Effector memory CD4-positive, alpha-beta T cell (primary cell): ENCODE data around the gene RAB22A.

Experiments used
- DNase-seq, 3 donors: peaks; one replicate each; pipeline ENCODE4 v3.0.0-alpha.2; 2020
- H3K27ac ChIP-seq: 2 replicates; pipeline ENCODE4 v1.7.0; 2013; ENCODE audit warnings: mild to moderate bottlenecking, low read length, moderate library complexity; ENCODE audit not compliant: insufficient read depth, poor library complexity, severe bottlenecking
- H3K27me3 ChIP-seq: replicated peaks from 2 replicates; pipeline ENCODE4 v1.7.0; 2013; ENCODE audit warnings: mild to moderate bottlenecking, low read length; ENCODE audit not compliant: insufficient read depth, control insufficient read depth, poor library complexity, severe bottlenecking
- H3K36me3 ChIP-seq: 2 replicates; pipeline ENCODE4 v1.7.0; 2013; ENCODE audit warnings: mild to moderate bottlenecking, low read length, moderate library complexity; ENCODE audit not compliant: control insufficient read depth, insufficient read depth
- H3K4me1 ChIP-seq: 2 replicates; pipeline ENCODE4 v1.7.0; 2013; ENCODE audit warnings: low read length, mild to moderate bottlenecking; ENCODE audit not compliant: control insufficient read depth, insufficient read depth, poor library complexity, severe bottlenecking
- H3K4me3 ChIP-seq: 2 replicates; pipeline ENCODE4 v1.7.0; 2013; ENCODE audit warnings: low read length, low read depth, mild to moderate bottlenecking; ENCODE audit not compliant: insufficient read depth, poor library complexity, severe bottlenecking
- H3K9me3 ChIP-seq: 2 replicates; pipeline ENCODE4 v1.7.0; 2013; ENCODE audit warnings: mild to moderate bottlenecking, low read length, moderate library complexity; ENCODE audit not compliant: control insufficient read depth

The RAB22A gene

GRCh38 chr20:58321205-58321604 lies 11.7 kb downstream of the RAB22A start:
- H3K4me3 ChIP-seq = no peak overlapping the region
- H3K27me3 ChIP-seq = no peaks in the 10 kb centered on the region
- DNase-seq = no peak
- peaks cover 2% of the 10 kb centered on the region for H3K4me1 ChIP-seq
- peaks cover 5% of the 10 kb centered on the region for H3K36me3 ChIP-seq
- H3K9me3 ChIP-seq = no peaks in the 10 kb centered on the region
- no peak overlapping the region for H3K27ac ChIP-seq

DNA sequence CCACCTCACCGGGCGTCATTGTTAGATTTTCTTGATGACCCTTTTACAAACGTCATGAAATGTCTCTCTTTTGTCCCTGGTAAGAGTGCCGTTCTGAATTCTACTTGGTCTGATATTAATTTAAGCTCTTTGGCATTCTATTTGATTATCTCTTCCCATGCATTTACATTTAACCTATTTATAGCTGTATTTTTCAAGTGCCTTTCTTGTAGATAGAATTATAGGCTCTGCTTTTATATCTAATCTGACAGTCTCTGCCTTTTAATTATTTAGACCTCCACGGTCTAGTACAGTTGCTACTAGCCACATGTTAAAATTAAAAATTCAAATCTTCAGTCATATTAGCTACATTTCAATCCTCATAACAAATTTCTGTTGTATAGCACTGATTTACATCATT lies 12.6 kb downstream of the RAB22A start:
- H3K27me3 ChIP-seq = no peaks in the 10 kb centered on the region
- DNase-seq = no peak
- no peak overlapping the region for H3K4me3 ChIP-seq
- H3K36me3 ChIP-seq = no peaks in the 10 kb centered on the region
- peaks cover 2% of the 10 kb centered on the region for H3K4me1 ChIP-seq
- no peaks in the 10 kb centered on the region for H3K9me3 ChIP-seq
- H3K27ac ChIP-seq = no peak overlapping the region

DNA sequence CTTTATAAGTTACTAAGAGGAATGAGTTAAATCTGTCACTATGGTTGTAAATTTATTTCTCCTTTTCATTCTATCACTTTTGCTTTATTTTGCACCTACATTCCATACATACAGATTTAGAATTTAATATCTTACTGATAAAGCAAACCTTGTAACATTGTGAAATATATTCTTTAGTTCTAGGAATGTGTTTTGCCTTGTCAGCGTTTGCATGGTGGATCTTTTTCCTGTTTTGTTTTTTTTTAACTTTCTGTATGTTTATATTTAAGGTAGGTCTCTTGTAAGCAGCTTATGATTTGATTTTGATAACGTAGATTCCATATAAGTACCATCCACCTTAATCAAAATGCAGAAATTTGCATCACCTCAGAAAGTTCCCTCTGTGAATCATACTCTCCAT lies 16.4 kb downstream of the RAB22A start:
- H3K4me1 ChIP-seq = peaks cover 2% of the 10 kb centered on the region
- no peaks in the 10 kb centered on the region for H3K27me3 ChIP-seq
- peaks cover under 1% of the 10 kb centered on the region for H3K36me3 ChIP-seq
- H3K27ac ChIP-seq = no peak overlapping the region
- no peak for DNase-seq
- H3K9me3 ChIP-seq = no peaks in the 10 kb centered on the region
- H3K4me3 ChIP-seq = no peak overlapping the region

GRCh38 chr20:58327211-58327610 lies 17.7 kb downstream of the RAB22A start:
- Histone ChIP-seq H3K4me1 (no peaks in the 10 kb centered on the region), H3K36me3 (peaks cover 11% of the 10 kb centered on the region), H3K27ac (no peak overlapping the region), H3K9me3 (no peaks in the 10 kb centered on the region), H3K4me3 (no peak overlapping the region), H3K27me3 (no peaks in the 10 kb centered on the region)
- DNase-seq = no peak

DNA sequence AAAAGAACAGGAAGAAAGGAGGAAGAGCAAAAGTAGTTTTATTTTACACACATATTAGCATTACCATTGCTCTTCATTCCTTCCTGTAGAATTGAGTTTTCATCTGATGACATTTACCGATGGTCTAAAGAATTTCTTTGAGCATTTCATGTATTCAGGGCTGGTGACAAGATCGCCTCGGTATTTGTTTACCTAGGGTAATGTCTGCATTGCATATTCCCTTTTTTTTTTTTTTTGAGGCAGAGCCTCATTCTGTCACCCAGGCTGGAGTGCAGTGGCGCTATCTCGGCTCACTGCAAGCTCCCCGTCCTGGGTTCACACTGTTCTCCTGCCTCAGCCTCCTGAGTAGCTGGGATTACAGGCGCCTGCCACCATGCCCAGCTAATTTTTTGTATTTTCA lies 19.3 kb downstream of the RAB22A start:
- Histone ChIP-seq H3K9me3 (no peaks in the 10 kb centered on the region), H3K4me3 (no peak overlapping the region), H3K4me1 (no peaks in the 10 kb centered on the region), H3K27me3 (no peaks in the 10 kb centered on the region), H3K27ac (no peak overlapping the region), H3K36me3 (peaks cover 15% of the 10 kb centered on the region)
- no peak for DNase-seq

DNA sequence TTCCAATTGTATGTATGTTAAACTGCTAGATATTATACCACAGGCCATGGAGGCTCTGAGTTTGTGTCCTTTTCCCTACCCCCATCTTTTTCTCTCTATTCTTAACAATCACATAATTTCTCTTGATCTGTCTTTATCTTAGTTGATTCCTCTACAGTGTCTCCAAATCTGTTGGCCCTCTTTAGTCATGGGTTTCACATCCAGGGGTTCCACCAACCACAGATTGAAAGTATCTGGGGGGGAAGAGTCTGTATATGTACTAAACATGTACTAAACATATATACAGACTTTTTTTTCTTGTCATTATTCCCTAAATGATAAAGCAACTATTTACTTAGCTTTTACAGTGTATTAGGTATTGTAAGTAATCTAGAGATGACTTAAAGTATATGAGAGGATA lies 20.2 kb downstream of the RAB22A start:
- no peak overlapping the region for H3K27ac ChIP-seq
- H3K4me1 ChIP-seq = no peaks in the 10 kb centered on the region
- peaks cover 15% of the 10 kb centered on the region for H3K36me3 ChIP-seq
- no peak for DNase-seq
- no peaks in the 10 kb centered on the region for H3K9me3 ChIP-seq
- no peaks in the 10 kb centered on the region for H3K27me3 ChIP-seq
- no peak overlapping the region for H3K4me3 ChIP-seq

DNA sequence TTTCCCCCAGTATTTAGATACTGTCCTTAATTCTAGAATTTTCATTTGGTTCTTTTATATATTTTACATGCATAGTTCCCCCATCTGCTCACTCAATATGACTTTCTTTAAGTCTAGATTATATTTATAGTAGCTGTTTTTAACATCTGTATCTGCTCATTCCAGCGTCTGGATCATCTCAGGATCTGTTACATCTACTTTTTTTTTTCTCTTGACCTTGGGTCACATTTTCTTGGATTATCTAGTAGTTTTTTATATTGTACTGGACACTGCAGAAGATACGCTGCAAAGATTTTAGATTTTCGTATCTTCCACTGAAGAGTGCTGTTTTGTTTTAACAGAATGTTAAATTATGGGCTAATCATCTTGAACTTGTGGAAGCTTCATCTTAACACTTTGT lies 20.7 kb downstream of the RAB22A start:
- Histone ChIP-seq H3K27ac (no peak overlapping the region), H3K4me3 (no peak overlapping the region), H3K36me3 (peaks cover 15% of the 10 kb centered on the region), H3K4me1 (no peaks in the 10 kb centered on the region), H3K27me3 (no peaks in the 10 kb centered on the region), H3K9me3 (no peaks in the 10 kb centered on the region)
- no peak for DNase-seq

- Histone ChIP-seq H3K27me3 (no peaks in the 10 kb centered on the region), H3K27ac (no peak overlapping the region), H3K4me1 (no peaks in the 10 kb centered on the region), H3K36me3 (peaks cover 15% of the 10 kb centered on the region), H3K4me3 (no peak overlapping the region), H3K9me3 (no peaks in the 10 kb centered on the region)
- DNase-seq = no peak
These were observed 21.2 kb downstream of the RAB22A start for GRCh38 chr20:58330687-58331086.

- H3K4me3 ChIP-seq = no peak overlapping the region
- no peaks in the 10 kb centered on the region for H3K9me3 ChIP-seq
- no peaks in the 10 kb centered on the region for H3K4me1 ChIP-seq
- H3K27me3 ChIP-seq = no peaks in the 10 kb centered on the region
- H3K27ac ChIP-seq = no peak overlapping the region
- no peak for DNase-seq
- H3K36me3 ChIP-seq = peaks cover 15% of the 10 kb centered on the region
These were observed 22.5 kb downstream of the RAB22A start for GRCh38 chr20:58331961-58332551.

- H3K4me1 ChIP-seq = no peaks in the 10 kb centered on the region
- H3K27ac ChIP-seq = no peak overlapping the region
- no peaks in the 10 kb centered on the region for H3K27me3 ChIP-seq
- peaks cover 9% of the 10 kb centered on the region for H3K36me3 ChIP-seq
- H3K9me3 ChIP-seq = no peaks in the 10 kb centered on the region
- no peak overlapping the region for H3K4me3 ChIP-seq
- no peak for DNase-seq
These were observed 30.2 kb downstream of the RAB22A start for GRCh38 chr20:58339741-58340140.
